SU-DHL-6 (cell line): ENCODE measurements around the gene PTTG1IP2.

Experiments used
- EZH2phosphoT487 ChIP-seq: fragments of 200-600 bp; sonication (generic), shearing (Covaris generic); conservative IDR thresholded peaks from 2 replicates; pipeline ENCODE4 v1.6.1; 2018; ENCODE audit warnings: mild to moderate bottlenecking, antibody characterized with exemption, low read length, moderate library complexity, mixed read lengths
- TF ChIP-seq, protein P1 (sequence below): fragments of 200-600 bp; sonication (generic); IDR thresholded peaks from one replicate; pipeline ENCODE4 v1.5.1; 2017; ENCODE audit warnings: antibody characterized with exemption, mild to moderate bottlenecking, low read length, moderate library complexity; ENCODE audit not compliant: insufficient read depth, poor library complexity, severe bottlenecking

GRCh38 chr7:90560730-90561129 lies 91.3 kb downstream of the PTTG1IP2 start:
- TF ChIP-seq, protein P1, sequence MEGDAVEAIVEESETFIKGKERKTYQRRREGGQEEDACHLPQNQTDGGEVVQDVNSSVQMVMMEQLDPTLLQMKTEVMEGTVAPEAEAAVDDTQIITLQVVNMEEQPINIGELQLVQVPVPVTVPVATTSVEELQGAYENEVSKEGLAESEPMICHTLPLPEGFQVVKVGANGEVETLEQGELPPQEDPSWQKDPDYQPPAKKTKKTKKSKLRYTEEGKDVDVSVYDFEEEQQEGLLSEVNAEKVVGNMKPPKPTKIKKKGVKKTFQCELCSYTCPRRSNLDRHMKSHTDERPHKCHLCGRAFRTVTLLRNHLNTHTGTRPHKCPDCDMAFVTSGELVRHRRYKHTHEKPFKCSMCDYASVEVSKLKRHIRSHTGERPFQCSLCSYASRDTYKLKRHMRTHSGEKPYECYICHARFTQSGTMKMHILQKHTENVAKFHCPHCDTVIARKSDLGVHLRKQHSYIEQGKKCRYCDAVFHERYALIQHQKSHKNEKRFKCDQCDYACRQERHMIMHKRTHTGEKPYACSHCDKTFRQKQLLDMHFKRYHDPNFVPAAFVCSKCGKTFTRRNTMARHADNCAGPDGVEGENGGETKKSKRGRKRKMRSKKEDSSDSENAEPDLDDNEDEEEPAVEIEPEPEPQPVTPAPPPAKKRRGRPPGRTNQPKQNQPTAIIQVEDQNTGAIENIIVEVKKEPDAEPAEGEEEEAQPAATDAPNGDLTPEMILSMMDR = no peak
- no peak for TF ChIP-seq EZH2phosphoT487
